ENCODE data around the gene MICAL3. TPM values are rescaled to one million over a fixed set of nuclear protein-coding genes. Genes with fewer than 3 reads are reported as not detected.

MICAL3 gene
- total and polyA plus RNA-seq, 2 experiments from 2014 or later = 27.3 to 76.9 TPM

DNA sequence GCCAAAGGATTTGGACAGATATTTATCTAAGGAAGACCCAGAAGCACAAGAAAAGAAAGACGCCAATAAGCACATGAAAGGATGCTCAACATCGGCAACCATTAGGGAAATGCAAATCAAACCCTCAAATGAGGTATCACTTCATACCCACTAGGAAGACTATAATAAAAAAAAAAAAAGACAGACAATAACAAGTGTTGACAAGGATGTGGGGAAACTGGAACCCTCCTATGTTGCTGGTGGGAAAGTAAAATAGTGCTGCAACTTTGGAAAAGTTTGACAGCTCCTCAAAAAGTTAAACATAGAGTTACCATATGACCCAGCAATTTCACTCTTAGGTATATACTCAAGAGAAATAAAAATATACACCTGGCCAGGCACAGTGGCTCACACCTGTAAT lies 47.0 kb downstream of the MICAL3 start:
- TF ChIP-seq, protein P1, sequence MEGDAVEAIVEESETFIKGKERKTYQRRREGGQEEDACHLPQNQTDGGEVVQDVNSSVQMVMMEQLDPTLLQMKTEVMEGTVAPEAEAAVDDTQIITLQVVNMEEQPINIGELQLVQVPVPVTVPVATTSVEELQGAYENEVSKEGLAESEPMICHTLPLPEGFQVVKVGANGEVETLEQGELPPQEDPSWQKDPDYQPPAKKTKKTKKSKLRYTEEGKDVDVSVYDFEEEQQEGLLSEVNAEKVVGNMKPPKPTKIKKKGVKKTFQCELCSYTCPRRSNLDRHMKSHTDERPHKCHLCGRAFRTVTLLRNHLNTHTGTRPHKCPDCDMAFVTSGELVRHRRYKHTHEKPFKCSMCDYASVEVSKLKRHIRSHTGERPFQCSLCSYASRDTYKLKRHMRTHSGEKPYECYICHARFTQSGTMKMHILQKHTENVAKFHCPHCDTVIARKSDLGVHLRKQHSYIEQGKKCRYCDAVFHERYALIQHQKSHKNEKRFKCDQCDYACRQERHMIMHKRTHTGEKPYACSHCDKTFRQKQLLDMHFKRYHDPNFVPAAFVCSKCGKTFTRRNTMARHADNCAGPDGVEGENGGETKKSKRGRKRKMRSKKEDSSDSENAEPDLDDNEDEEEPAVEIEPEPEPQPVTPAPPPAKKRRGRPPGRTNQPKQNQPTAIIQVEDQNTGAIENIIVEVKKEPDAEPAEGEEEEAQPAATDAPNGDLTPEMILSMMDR (IDR thresholded peaks at IDR 0.05; ENCODE audit: low read depth, low read length) = no peak
- no peaks in the 10 kb centered on the region for H3K27me3 ChIP-seq
- H3K36me3 ChIP-seq = no peaks in the 10 kb centered on the region
- no peak overlapping the region for H3K4me3 ChIP-seq
- no peak for DNase-seq (ENCODE audit: low read depth in 1 of 2, low spot score in 1 of 2)
- H3K9me3 ChIP-seq (ENCODE audit: low read depth) = no peaks in the 10 kb centered on the region
- H3K27ac ChIP-seq = no peak overlapping the region
- H3K4me1 ChIP-seq (ENCODE audit: low read depth) = peaks cover 27% of the 10 kb centered on the region

DNA sequence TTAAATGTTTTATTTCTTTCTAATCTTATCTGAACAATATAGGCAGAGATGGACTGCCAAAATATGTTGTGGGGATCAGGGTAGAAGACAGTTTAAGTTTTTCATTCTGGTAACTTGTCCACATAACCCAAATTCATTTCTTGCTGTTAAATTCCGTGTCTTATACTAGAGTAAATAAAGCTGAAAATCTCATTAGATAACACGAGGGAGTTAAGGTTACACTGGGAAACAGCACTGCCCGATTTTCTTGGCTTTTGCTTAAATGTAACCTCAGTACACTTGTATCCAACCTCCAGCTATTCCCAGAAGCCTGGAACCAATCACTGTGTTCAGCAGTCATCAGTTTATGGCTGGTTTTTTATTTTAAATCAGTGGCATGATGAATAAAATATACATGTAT lies 48.2 kb downstream of the MICAL3 start:
- Histone ChIP-seq H3K9me3 (ENCODE audit: low read depth) (no peaks in the 10 kb centered on the region), H3K36me3 (no peaks in the 10 kb centered on the region), H3K4me1 (ENCODE audit: low read depth) (peaks cover 31% of the 10 kb centered on the region), H3K27me3 (no peaks in the 10 kb centered on the region), H3K27ac (no peak overlapping the region), H3K4me3 (no peak overlapping the region)
- peak in 1 of 2 donors; percentile 36 for DNase-seq (ENCODE audit: low read depth in 1 of 2, low spot score in 1 of 2)
- TF ChIP-seq, protein P1 (IDR thresholded peaks at IDR 0.05; ENCODE audit: low read depth, low read length) = no peak

DNA sequence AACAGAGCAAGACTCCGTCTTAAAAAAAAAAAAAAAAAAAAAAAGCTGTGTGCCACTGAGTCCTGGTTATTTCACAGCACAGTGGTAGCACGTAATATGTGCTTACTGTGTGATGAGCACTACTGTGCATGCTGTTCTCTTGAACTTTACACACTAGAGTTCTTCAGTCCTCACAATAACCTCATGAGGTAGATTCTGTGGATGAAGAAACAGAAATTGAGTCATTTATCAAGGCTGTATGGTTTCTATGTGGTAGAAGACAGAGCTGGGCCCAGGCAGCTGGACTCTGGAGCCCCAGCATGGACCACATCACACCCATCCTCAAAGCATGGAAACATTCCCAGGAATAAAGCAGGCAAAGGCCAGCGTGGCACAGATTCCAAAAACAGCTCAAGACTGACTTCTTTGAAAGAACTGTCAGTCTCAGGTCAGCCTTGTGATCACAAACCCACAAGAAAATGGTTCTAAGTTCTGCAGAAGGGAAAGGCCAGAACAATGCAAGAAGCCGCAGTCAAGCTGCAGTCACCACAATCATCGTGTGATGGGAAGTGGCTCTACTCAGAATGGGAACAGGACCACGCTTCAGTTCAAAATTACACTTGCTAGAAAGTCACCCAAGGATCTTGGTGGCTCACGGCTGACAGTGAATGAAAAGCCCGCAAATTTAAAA lies 49.5 kb downstream of the MICAL3 start:
- no peaks in the 10 kb centered on the region for H3K36me3 ChIP-seq
- H3K4me1 ChIP-seq (ENCODE audit: low read depth) = peaks cover 23% of the 10 kb centered on the region
- no peak for DNase-seq (ENCODE audit: low read depth in 1 of 2, low spot score in 1 of 2)
- H3K27me3 ChIP-seq = no peaks in the 10 kb centered on the region
- TF ChIP-seq, protein P1 (IDR thresholded peaks at IDR 0.05; ENCODE audit: low read depth, low read length) = no peak
- H3K4me3 ChIP-seq = no peak overlapping the region
- H3K9me3 ChIP-seq (ENCODE audit: low read depth) = no peaks in the 10 kb centered on the region
- H3K27ac ChIP-seq = no peak overlapping the region

- H3K4me1 ChIP-seq (ENCODE audit: low read depth) = peaks cover 27% of the 10 kb centered on the region
- no peaks in the 10 kb centered on the region for H3K27me3 ChIP-seq
- H3K4me3 ChIP-seq = no peak overlapping the region
- H3K36me3 ChIP-seq = no peaks in the 10 kb centered on the region
- H3K27ac ChIP-seq = no peak overlapping the region
- peak in 1 of 2 donors; percentile 49 for DNase-seq (ENCODE audit: low read depth in 1 of 2, low spot score in 1 of 2)
- TF ChIP-seq, protein P1 (IDR thresholded peaks at IDR 0.05; ENCODE audit: low read depth, low read length) = no peak
- H3K9me3 ChIP-seq (ENCODE audit: low read depth) = no peaks in the 10 kb centered on the region
Measured at GRCh38 chr22:17974087-17974486, 50.3 kb downstream of the MICAL3 start.

DNA sequence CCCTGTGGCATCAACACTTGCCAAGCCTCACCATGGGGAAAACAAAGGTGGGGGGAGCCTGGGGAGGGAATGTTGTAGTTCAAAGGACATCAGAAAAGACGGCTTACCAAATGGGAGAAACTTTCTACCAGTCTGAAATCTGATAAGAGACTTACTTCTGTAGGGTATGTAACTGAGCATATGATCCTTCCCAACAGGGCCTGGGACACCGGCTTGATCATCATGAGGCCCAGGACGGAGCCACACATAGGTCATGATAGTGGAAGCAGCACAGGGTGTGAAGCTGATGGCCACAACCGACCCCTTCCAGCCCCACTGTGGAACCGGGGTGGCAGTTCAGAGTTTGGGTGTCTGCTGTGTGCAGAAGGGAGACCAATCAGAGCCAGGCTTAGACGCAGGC lies 51.1 kb downstream of the MICAL3 start:
- no peak for DNase-seq (ENCODE audit: low read depth in 1 of 2, low spot score in 1 of 2)
- TF ChIP-seq, protein P1 (IDR thresholded peaks at IDR 0.05; ENCODE audit: low read depth, low read length) = no peak
- no peaks in the 10 kb centered on the region for H3K36me3 ChIP-seq
- no peak overlapping the region for H3K4me3 ChIP-seq
- peak overlapping the region; percentile 48 for H3K27ac ChIP-seq
- H3K27me3 ChIP-seq = no peaks in the 10 kb centered on the region
- H3K4me1 ChIP-seq (ENCODE audit: low read depth) = peaks cover 27% of the 10 kb centered on the region
- no peaks in the 10 kb centered on the region for H3K9me3 ChIP-seq (ENCODE audit: low read depth)
